ENCODE data around the gene EIF2AK2.

GRCh38 chr2:37198681-37199065 is 41.9 kb upstream of the EIF2AK2 start:
- TF ChIP-seq GATA3 (IDR thresholded peaks at IDR 0.05; ENCODE audit: low read depth, low read length) (no peak), GATA2 (IDR thresholded peaks at IDR 0.05; ENCODE audit: low read depth, low read length) (no peak)
